H9 (cell line): ENCODE results near the gene WDR33. TPM values are rescaled to one million over a fixed set of nuclear protein-coding genes. Genes with fewer than 3 reads are reported as not detected.

Source experiments
- DNase-seq: peaks from one replicate; pipeline ENCODE4 v3.0.0-alpha.2; 2017
- H2AFZ ChIP-seq: one replicate; pipeline ENCODE4 v1.6.1; 2013; ENCODE audit warnings: mild to moderate bottlenecking, low read length, control low read depth, moderate library complexity
- H2AK5ac ChIP-seq: 2 replicates; pipeline ENCODE4 v1.6.1; 2013; ENCODE audit warnings: low read length, control low read depth, mixed read lengths; ENCODE audit not compliant: insufficient read length
- H2BK120ac ChIP-seq: one replicate; pipeline ENCODE4 v1.6.1; 2013; ENCODE audit warnings: low read depth, mild to moderate bottlenecking, low read length, control low read depth, inconsistent platforms; ENCODE audit not compliant: poor library complexity, severe bottlenecking
- H2BK12ac ChIP-seq: 2 replicates; pipeline ENCODE4 v1.6.1; 2013; ENCODE audit warnings: low read length, control low read depth, mixed read lengths, low read depth; ENCODE audit not compliant: insufficient read length
- H2BK15ac ChIP-seq: 2 replicates; pipeline ENCODE4 v1.6.1; 2013; ENCODE audit warnings: low read depth, low read length, control low read depth
- H2BK20ac ChIP-seq: one replicate; pipeline ENCODE4 v1.6.1; 2013; ENCODE audit warnings: low read depth, mild to moderate bottlenecking, low read length, control low read depth, inconsistent platforms; ENCODE audit not compliant: poor library complexity, severe bottlenecking
- H2BK5ac ChIP-seq: 2 replicates; pipeline ENCODE4 v1.6.1; 2013; ENCODE audit warnings: low read length, control low read depth, mixed read lengths; ENCODE audit not compliant: insufficient read length
- H3K14ac ChIP-seq: 2 replicates; pipeline ENCODE4 v1.6.1; 2013; ENCODE audit warnings: low read length, control low read depth; ENCODE audit not compliant: insufficient read depth
- H3K18ac ChIP-seq: 2 replicates; pipeline ENCODE4 v1.6.1; 2013; ENCODE audit warnings: low read depth, mild to moderate bottlenecking, mixed read lengths, low read length, control low read depth; ENCODE audit not compliant: insufficient read length
- H3K23ac ChIP-seq: 2 replicates; pipeline ENCODE4 v1.6.1; 2013; ENCODE audit warnings: low read length, control low read depth, mixed read lengths, low read depth; ENCODE audit not compliant: insufficient read length
- H3K23me2 ChIP-seq: 2 replicates; pipeline ENCODE4 v1.6.1; 2013; ENCODE audit warnings: low read depth, mild to moderate bottlenecking, mixed read lengths, low read length, control low read depth; ENCODE audit not compliant: insufficient read length, poor library complexity, severe bottlenecking
- H3K27ac ChIP-seq: 2 replicates; pipeline ENCODE4 v1.5.1; 2013; ENCODE audit warnings: low read length, control low read depth, mixed read lengths, low read depth; ENCODE audit not compliant: insufficient read length
- H3K27me3 ChIP-seq: 2 replicates; pipeline ENCODE4 v1.6.1; 2013; ENCODE audit warnings: low read length, control low read depth, inconsistent platforms; ENCODE audit not compliant: insufficient read depth
- H3K4ac ChIP-seq: 2 replicates; pipeline ENCODE4 v1.6.1; 2013; ENCODE audit warnings: low read depth, mild to moderate bottlenecking, control low read depth, inconsistent platforms, low read length, moderate library complexity
- H3K4me1 ChIP-seq: 2 replicates; pipeline ENCODE4 v1.6.1; 2013; ENCODE audit warnings: low read length, control low read depth, inconsistent platforms; ENCODE audit not compliant: insufficient read depth
- H3K4me2 ChIP-seq: 2 replicates; pipeline ENCODE4 v1.6.1; 2013; ENCODE audit warnings: low read length, control low read depth, mixed read lengths; ENCODE audit not compliant: insufficient read length, insufficient read depth
- H3K56ac ChIP-seq: 2 replicates; pipeline ENCODE4 v1.6.1; 2013; ENCODE audit warnings: low read depth, mild to moderate bottlenecking, mixed read lengths, low read length, control low read depth; ENCODE audit not compliant: insufficient read length
- H3K79me1 ChIP-seq: 2 replicates; pipeline ENCODE4 v1.6.1; 2013; ENCODE audit warnings: low read depth, mild to moderate bottlenecking, moderate library complexity, low read length, control low read depth, inconsistent platforms; ENCODE audit not compliant: insufficient read depth, poor library complexity, severe bottlenecking
- H3K79me2 ChIP-seq: 2 replicates; pipeline ENCODE4 v1.6.1; 2013; ENCODE audit warnings: low read length, control low read depth, inconsistent platforms; ENCODE audit not compliant: insufficient read depth
- H3K9ac ChIP-seq: 2 replicates; pipeline ENCODE4 v1.6.1; 2013; ENCODE audit warnings: low read length, control low read depth, mixed read lengths; ENCODE audit not compliant: insufficient read length; ENCODE audit errors: extremely low read depth
- H3K9me3 ChIP-seq: one replicate; pipeline ENCODE4 v1.6.1; 2013; ENCODE audit warnings: low read depth, low read length, inconsistent platforms; ENCODE audit not compliant: control insufficient read depth
- H3T11ph ChIP-seq: one replicate; pipeline ENCODE4 v1.6.1; 2013; ENCODE audit warnings: mild to moderate bottlenecking, low read length, control low read depth, inconsistent platforms
- H4K20me1 ChIP-seq: one replicate; pipeline ENCODE4 v1.6.1; 2013; ENCODE audit not compliant: control insufficient read depth, insufficient read length, insufficient read depth
- H4K5ac ChIP-seq: 2 replicates; pipeline ENCODE4 v1.6.1; 2013; ENCODE audit warnings: low read depth, mild to moderate bottlenecking, mixed read lengths, low read length, control low read depth; ENCODE audit not compliant: insufficient read length
- H4K8ac ChIP-seq: replicated peaks from 2 replicates; pipeline ENCODE4 v1.6.1; 2013; ENCODE audit warnings: low read length, control low read depth, mixed read lengths, low read depth; ENCODE audit not compliant: insufficient read length
- H4K91ac ChIP-seq: 2 replicates; pipeline ENCODE4 v1.6.1; 2013; ENCODE audit warnings: low read depth, mild to moderate bottlenecking, moderate library complexity, mixed read lengths, low read length, control low read depth; ENCODE audit not compliant: insufficient read length
- H3K27ac Mint-ChIP-seq, 3 experiments: 2 replicates in 2 of 3; 3 replicates in 1 of 3; pipeline ENCODE4 v1.8.0; 2020 to 2021; ENCODE audit warnings: mixed read lengths in 3 of 3, mild to moderate bottlenecking in 1 of 3, moderate library complexity in 1 of 3
- H3K27me3 Mint-ChIP-seq: 2 replicates; pipeline ENCODE4 v1.8.0; 2021; ENCODE audit warnings: low read depth, mild to moderate bottlenecking, moderate library complexity, mixed read lengths
- H3K36me3 Mint-ChIP-seq, 3 experiments: 2 replicates in 2 of 3; 3 replicates in 1 of 3; pipeline ENCODE4 v1.8.0; 2020 to 2021; ENCODE audit warnings: low read depth in 3 of 3, mixed read lengths in 3 of 3; ENCODE audit not compliant: insufficient read depth in 1 of 3
- H3K4me1 Mint-ChIP-seq, 2 experiments: 2 replicates each; pipeline ENCODE4 v1.8.0; 2020; ENCODE audit warnings: mixed read lengths in 2 of 2
- H3K4me3 Mint-ChIP-seq, 2 experiments: 2 replicates in 1 of 2; 3 replicates in 1 of 2; pipeline ENCODE4 v1.8.0; 2020 to 2021; ENCODE audit warnings: mild to moderate bottlenecking in 2 of 2, mixed read lengths in 2 of 2, moderate library complexity in 1 of 2
- H3K9me3 Mint-ChIP-seq, 2 experiments: 2 replicates in 1 of 2; 3 replicates in 1 of 2; pipeline ENCODE4 v1.8.0; 2020; ENCODE audit warnings: mild to moderate bottlenecking in 2 of 2, mixed read lengths in 2 of 2, moderate library complexity in 1 of 2
- CTCF ChIP-seq: fragments of 200-600 bp; sonication (generic); conservative IDR thresholded peaks from 3 replicates; pipeline ENCODE4 v1.8.0; 2021; ENCODE audit warnings: antibody characterized with exemption, mild to moderate bottlenecking
- WGBS: extraction: QIAGEN DNeasy Blood & Tissue Kit; methylation state at CpG from one replicate; pipeline ENCODE4 v1.1.7; 2013; ENCODE audit warnings: missing lambda C conversion rate, low lambda C conversion rate, mixed read lengths; ENCODE audit not compliant: insufficient read length; ENCODE audit errors: extremely low coverage; 5-methylcytosine and 5-hydroxymethylcytosine counted together
- total RNA-seq: library from RNA; stranded (reverse); gene quantifications from 2 replicates; pipeline ENCODE4 v1.2.1, GENCODE V29; 2021

WDR33 gene
- total RNA-seq, 1 experiment from 2014 or later = 86.0 TPM

- Histone ChIP-seq H3K23me2 (peaks cover 6% of the 10 kb centered on the region), H3K27ac (no peak within 1 kb of the TSS), H3K9ac (no peak within 1 kb of the TSS), H3K23ac (no peak within 1 kb of the TSS), H3K18ac (no peak within 1 kb of the TSS), H2BK120ac (no peak within 1 kb of the TSS), H2AK5ac (no peak within 1 kb of the TSS), H3T11ph (no peak within 1 kb of the TSS), H3K79me1 (no peaks in the 10 kb centered on the region), H4K5ac (no peak within 1 kb of the TSS), H3K27me3 (peaks cover 13% of the 10 kb centered on the region), H3K9me3 (no peaks in the 10 kb centered on the region), H2AFZ (no peak within 1 kb of the TSS), H3K4ac (no peak within 1 kb of the TSS), H3K4me2 (peak within 1 kb of the TSS; percentile 72), H4K8ac (no peak within 1 kb of the TSS), H2BK12ac (no peak within 1 kb of the TSS), H2BK5ac (no peak within 1 kb of the TSS), H3K56ac (no peak within 1 kb of the TSS), H2BK20ac (no peak within 1 kb of the TSS), H3K79me2 (no peaks in the 10 kb centered on the region), H3K4me1 (no peaks in the 10 kb centered on the region), H3K14ac (no peak within 1 kb of the TSS; the same call in 1 of the 2 replicates), H4K91ac (no peak within 1 kb of the TSS), H4K20me1 (no peaks in the 10 kb centered on the region), H2BK15ac (no peak within 1 kb of the TSS)
- TF ChIP-seq CTCF = peak; percentile 20; the same call in 1 of the 3 replicates
- Mint-ChIP-seq H3K9me3 (no peaks in the 10 kb centered on the region), H3K27ac (no peak within 1 kb of the TSS), H3K36me3 (no peaks in the 10 kb centered on the region; a peak in 1 of 7 replicates), H3K4me1 (peaks cover 7 to 10% of the 10 kb centered on the region in 2 experiments; a peak in 3 of 4 replicates), H3K4me3 (peak within 1 kb of the TSS; percentile 70 to 87), H3K27me3 (peaks cover 83% of the 10 kb centered on the region)
- peak; percentile 47 for DNase-seq
- WGBS = no CpG with 5 or more reads among the region's 56 CpGs
These were observed 135.4 kb downstream of the WDR33 start, which contains the start of gene LIMS2 for GRCh38 chr2:127675331-127676261. TSS of gene LIMS2 (minus strand) at chr2:127675530. CDS start at chr2:127675024, 506 bp downstream.
